Calu3 (cell line): ENCODE results near the gene TBC1D22B. TPM values are rescaled to one million over a fixed set of nuclear protein-coding genes. Genes with fewer than 3 reads are reported as not detected.
"Not testable (repeated sequence)": the region's sequence is repeated elsewhere in the genome, so short reads cannot be mapped to it uniquely, and the experiment has no call there.

Experiments
- BruUV-seq: library from RNA; stranded (reverse); fragments of 400-500 nt; replicated peaks from 2 replicates; lab custom pipeline; 2021; lab: Mats Ljungman, UMichigan
- CTCF ChIA-PET: fragments of 300-600 bp; sonication (Branson Sonifier 250); formaldehyde crosslinking; loops from one replicate; lab custom pipeline; 2022; ENCODE audit warnings: antibody characterized with exemption; lab: Charles Lee
- DNase-seq: peaks from one replicate; pipeline ENCODE4 v3.0.0; 2022
- H3K27ac Mint-ChIP-seq: one replicate; pipeline ENCODE4 v1.8.0; 2022; ENCODE audit warnings: mixed read lengths; ENCODE audit not compliant: unreplicated experiment
- H3K27me3 Mint-ChIP-seq: one replicate; pipeline ENCODE4 v1.8.0; 2022; ENCODE audit warnings: mixed read lengths; ENCODE audit not compliant: unreplicated experiment
- H3K36me3 Mint-ChIP-seq: one replicate; pipeline ENCODE4 v1.8.0; 2022; ENCODE audit warnings: mild to moderate bottlenecking, moderate library complexity, mixed read lengths; ENCODE audit not compliant: insufficient read depth, unreplicated experiment
- H3K4me1 Mint-ChIP-seq: one replicate; pipeline ENCODE4 v1.8.0; 2022; ENCODE audit warnings: mild to moderate bottlenecking, low read depth, mixed read lengths; ENCODE audit not compliant: unreplicated experiment
- H3K4me3 Mint-ChIP-seq: one replicate; pipeline ENCODE4 v1.8.0; 2022; ENCODE audit warnings: mild to moderate bottlenecking, low read depth, moderate library complexity, mixed read lengths; ENCODE audit not compliant: unreplicated experiment
- H3K9me3 Mint-ChIP-seq: one replicate; pipeline ENCODE4 v1.8.0; 2022; ENCODE audit warnings: low read depth, mixed read lengths; ENCODE audit not compliant: unreplicated experiment
- CTCF ChIP-seq: fragments of 200-600 bp; IDR thresholded peaks from one replicate; pipeline ENCODE4 v1.8.0; 2022; ENCODE audit warnings: antibody characterized with exemption; ENCODE audit not compliant: unreplicated experiment
- intact Hi-C: fragments of 100-400 bp; cut with micrococcal nuclease; formaldehyde crosslinking; loops from one replicate; pipeline ENCODE4 v1.10.0; 2022; ENCODE audit not compliant: unreplicated experiment
- total RNA-seq: library from RNA; stranded (reverse); gene quantifications from 2 replicates; pipeline ENCODE4 v1.2.3, GENCODE V29; 2022

The TBC1D22B gene
- total RNA-seq, 1 experiment from 2014 or later: 14.6 TPM

GRCh38 chr6:37287519-37288157 is 30.1 kb downstream of the TBC1D22B start:
- Mint-ChIP-seq H3K9me3 (no peaks in the 10 kb centered on the region), H3K36me3 (peaks cover 17% of the 10 kb centered on the region), H3K27ac (no peak overlapping the region)

GRCh38 chr6:37288247-37288646 is 30.7 kb downstream of the TBC1D22B start:
- CTCF ChIA-PET: no interaction called here
- H3K4me3 Mint-ChIP-seq: no peak overlapping the region
- TF ChIP-seq CTCF: no peak
- no peaks in the 10 kb centered on the region for H3K9me3 Mint-ChIP-seq
- H3K27me3 Mint-ChIP-seq: no peaks in the 10 kb centered on the region
- peaks cover 17% of the 10 kb centered on the region for H3K36me3 Mint-ChIP-seq
- intact Hi-C loops: no loop called here
- no TSS peak for BruUV-seq
- no peak overlapping the region for H3K27ac Mint-ChIP-seq
- no peaks in the 10 kb centered on the region for H3K4me1 Mint-ChIP-seq
- no peak for DNase-seq

More at GRCh38 chr6:37287519-37288157, 30.1 kb downstream of the TBC1D22B start:
- no peaks in the 10 kb centered on the region for H3K4me1 Mint-ChIP-seq
- intact Hi-C loops: no loop called here
- BruUV-seq: no TSS peak
- CTCF ChIA-PET: no interaction called here
- H3K4me3 Mint-ChIP-seq: no peak overlapping the region
- no peak for DNase-seq
- no peaks in the 10 kb centered on the region for H3K27me3 Mint-ChIP-seq
- TF ChIP-seq CTCF: no peak

GRCh38 chr6:37289931-37290330 is 32.4 kb downstream of the TBC1D22B start:
- Mint-ChIP-seq H3K27ac (no peak overlapping the region), H3K4me1 (no peaks in the 10 kb centered on the region), H3K27me3 (no peaks in the 10 kb centered on the region), H3K36me3 (peaks cover 17% of the 10 kb centered on the region), H3K9me3 (no peaks in the 10 kb centered on the region), H3K4me3 (no peak overlapping the region)
- no TSS peak for BruUV-seq
- no peak for TF ChIP-seq CTCF
- intact Hi-C loops: no loop called here
- DNase-seq: no peak
- CTCF ChIA-PET: interaction anchor here (0.5 to 0.6 kb wide), 2 partner anchors 202 to 801 kb away, joined by 3 to 4 read pairs; no protein-coding TSS in a partner anchor

- Mint-ChIP-seq H3K36me3 (peaks cover 25% of the 10 kb centered on the region), H3K27me3 (no peaks in the 10 kb centered on the region), H3K4me1 (no peaks in the 10 kb centered on the region), H3K9me3 (no peaks in the 10 kb centered on the region), H3K27ac (no peak overlapping the region), H3K4me3 (no peak overlapping the region)
- no peak for DNase-seq
- no peak for TF ChIP-seq CTCF
- intact Hi-C loops: no loop called here
- BruUV-seq: no TSS peak
- CTCF ChIA-PET: no interaction called here
Measured at GRCh38 chr6:37293426-37293825, 35.9 kb downstream of the TBC1D22B start.

GRCh38 chr6:37297637-37298036 is 40.1 kb downstream of the TBC1D22B start:
- BruUV-seq, H3K27ac Mint-ChIP-seq, intact Hi-C loops: not testable (repeated sequence)

More at GRCh38 chr6:37297637-37298036, 40.1 kb downstream of the TBC1D22B start:
- peaks cover 19% of the 10 kb centered on the region for H3K36me3 Mint-ChIP-seq
- DNase-seq, H3K4me1 Mint-ChIP-seq, H3K9me3 Mint-ChIP-seq, H3K4me3 Mint-ChIP-seq, H3K27me3 Mint-ChIP-seq: not testable (repeated sequence)
- CTCF ChIA-PET: interaction anchor here (0.7 kb wide), 2 partner anchors 14 to 79 kb away, joined by 3 to 6 read pairs; no protein-coding TSS in a partner anchor
